IPS-NIHi7 (cell line): ENCODE data around the gene IFT122.
"Not testable (repeated sequence)": the region's sequence is repeated elsewhere in the genome, so short reads cannot be mapped to it uniquely, and the experiment has no call there.

Experiments used
- DNase-seq: peaks from one replicate; pipeline ENCODE4 v3.0.0; 2012; ENCODE audit warnings: mixed read lengths; ENCODE audit errors: extremely low spot score

IFT122 gene, protein sequence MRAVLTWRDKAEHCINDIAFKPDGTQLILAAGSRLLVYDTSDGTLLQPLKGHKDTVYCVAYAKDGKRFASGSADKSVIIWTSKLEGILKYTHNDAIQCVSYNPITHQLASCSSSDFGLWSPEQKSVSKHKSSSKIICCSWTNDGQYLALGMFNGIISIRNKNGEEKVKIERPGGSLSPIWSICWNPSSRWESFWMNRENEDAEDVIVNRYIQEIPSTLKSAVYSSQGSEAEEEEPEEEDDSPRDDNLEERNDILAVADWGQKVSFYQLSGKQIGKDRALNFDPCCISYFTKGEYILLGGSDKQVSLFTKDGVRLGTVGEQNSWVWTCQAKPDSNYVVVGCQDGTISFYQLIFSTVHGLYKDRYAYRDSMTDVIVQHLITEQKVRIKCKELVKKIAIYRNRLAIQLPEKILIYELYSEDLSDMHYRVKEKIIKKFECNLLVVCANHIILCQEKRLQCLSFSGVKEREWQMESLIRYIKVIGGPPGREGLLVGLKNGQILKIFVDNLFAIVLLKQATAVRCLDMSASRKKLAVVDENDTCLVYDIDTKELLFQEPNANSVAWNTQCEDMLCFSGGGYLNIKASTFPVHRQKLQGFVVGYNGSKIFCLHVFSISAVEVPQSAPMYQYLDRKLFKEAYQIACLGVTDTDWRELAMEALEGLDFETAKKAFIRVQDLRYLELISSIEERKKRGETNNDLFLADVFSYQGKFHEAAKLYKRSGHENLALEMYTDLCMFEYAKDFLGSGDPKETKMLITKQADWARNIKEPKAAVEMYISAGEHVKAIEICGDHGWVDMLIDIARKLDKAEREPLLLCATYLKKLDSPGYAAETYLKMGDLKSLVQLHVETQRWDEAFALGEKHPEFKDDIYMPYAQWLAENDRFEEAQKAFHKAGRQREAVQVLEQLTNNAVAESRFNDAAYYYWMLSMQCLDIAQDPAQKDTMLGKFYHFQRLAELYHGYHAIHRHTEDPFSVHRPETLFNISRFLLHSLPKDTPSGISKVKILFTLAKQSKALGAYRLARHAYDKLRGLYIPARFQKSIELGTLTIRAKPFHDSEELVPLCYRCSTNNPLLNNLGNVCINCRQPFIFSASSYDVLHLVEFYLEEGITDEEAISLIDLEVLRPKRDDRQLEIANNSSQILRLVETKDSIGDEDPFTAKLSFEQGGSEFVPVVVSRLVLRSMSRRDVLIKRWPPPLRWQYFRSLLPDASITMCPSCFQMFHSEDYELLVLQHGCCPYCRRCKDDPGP

GRCh38 chr3:129439817-129440617 is at the start of gene IFT122, which contains the start of gene MBD4:
IFT122 (plus strand) TSS chr3:129440224; CDS start chr3:129440331, 107 bp downstream.
MBD4 (minus strand) TSS chr3:129439948; CDS start chr3:129439833, 115 bp downstream.
- DNase-seq: peak; percentile 99

GRCh38 chr3:129391583-129391982 is 48.4 kb upstream of the IFT122 start:
- DNase-seq: not testable (repeated sequence)

DNA sequence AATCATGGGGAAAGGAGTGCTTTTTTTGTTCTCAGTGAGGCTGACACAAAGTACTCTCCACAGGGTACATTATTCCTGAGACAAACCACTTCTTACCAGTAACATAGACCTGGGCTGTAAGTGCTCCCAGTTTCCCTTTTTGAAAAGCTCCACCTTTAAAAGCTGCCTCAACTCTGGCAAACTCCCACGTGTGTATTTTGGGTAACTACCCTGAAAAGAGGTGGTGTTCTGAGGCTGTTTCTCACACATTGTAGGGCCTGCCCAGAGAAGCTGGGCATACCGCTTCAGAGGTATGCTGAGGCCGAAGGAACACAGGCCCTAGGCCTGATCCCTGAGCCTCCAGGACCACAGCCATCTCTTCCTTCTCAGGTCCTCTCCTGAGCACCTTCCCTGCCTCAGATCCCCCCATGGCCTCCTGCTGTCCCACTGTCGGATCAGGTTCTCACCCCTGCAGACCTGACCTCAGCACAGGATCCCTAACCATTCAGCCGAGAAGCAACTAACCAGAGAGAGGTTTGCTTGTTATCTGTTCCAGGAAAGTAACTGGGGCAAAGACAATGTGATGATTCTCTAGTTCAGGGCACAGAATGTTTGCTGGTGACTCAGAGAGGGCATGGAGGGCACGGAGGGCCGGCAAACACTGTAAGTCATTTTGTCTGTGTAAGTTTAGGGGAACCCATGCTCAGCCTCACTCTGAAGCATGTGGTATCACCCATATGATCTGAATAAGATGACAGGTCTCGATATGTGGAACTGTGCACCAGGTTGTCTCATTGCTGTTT is 47.7 kb upstream of the IFT122 start:
- DNase-seq: not testable (repeated sequence)

GRCh38 chr3:129393271-129393670 is 46.8 kb upstream of the IFT122 start:
- no peak for DNase-seq

DNA sequence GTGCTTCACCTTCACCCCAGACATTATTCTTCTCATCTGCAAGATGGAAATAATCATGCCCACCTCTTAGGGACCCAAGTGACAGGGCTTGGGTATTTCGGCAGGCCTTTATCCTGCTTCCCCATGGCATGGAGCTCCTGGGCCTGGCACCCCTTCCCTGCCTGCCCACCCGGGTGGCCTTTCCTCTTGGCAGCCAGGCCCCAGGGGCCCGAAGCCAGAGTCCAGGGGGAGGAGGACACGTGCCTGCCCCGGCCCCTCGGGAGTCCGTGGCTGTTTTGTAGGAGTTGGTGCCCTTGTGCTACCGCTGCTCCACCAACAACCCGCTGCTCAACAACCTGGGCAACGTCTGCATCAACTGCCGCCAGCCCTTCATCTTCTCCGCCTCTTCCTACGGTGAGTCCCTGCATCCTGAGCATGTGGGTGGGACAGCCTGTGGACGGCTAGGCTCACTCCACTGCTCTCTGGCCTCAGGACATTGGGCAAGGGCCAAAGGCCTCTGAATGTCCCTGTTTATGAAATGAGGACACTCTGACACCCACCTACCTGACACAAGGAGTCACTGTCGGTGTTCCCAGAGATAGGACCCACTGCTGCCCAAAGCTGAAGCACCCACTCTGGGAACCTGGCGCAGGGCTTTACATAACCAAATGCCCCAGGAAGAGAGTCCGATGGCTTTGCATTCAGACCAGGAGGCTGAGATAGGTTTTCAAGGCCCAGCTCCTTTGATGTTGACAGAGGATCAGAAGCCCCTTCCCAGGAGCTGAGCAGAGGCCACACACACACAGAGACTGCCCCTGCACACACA is 46.1 kb upstream of the IFT122 start:
- not testable (repeated sequence) for DNase-seq

- DNase-seq: no peak
Measured at GRCh38 chr3:129398803-129399144, 41.2 kb upstream of the IFT122 start.

GRCh38 chr3:129399145-129399894 is 40.7 kb upstream of the IFT122 start:
- DNase-seq: peak; percentile 87

GRCh38 chr3:129399895-129400357 is 40.1 kb upstream of the IFT122 start:
- no peak for DNase-seq

- DNase-seq: no peak
Measured at GRCh38 chr3:129402210-129402609, 37.8 kb upstream of the IFT122 start.

DNA sequence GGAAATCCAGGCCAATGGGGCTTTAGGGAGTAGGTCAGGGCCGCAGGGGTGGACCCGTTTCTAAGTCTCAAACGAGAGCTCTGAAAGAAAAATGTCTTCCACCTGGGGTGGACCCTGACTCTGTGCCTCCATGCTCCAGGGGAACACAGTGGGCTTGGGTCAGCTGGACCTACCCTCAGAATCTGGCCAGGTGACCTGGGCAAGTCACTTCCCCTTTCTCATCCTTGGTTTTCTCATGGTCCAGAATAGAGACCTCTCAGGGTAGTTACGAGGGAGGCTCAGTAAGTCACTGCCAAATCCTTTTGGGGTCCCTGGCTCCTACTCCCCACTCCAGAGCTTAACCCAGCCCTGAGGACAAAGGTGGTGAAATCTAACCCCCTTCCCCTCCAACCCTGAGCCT is 37.4 kb upstream of the IFT122 start:
- DNase-seq: no peak

- DNase-seq: no peak
Measured at GRCh38 chr3:129403450-129403849, 36.6 kb upstream of the IFT122 start.

GRCh38 chr3:129404130-129404529 is 35.9 kb upstream of the IFT122 start:
- no peak for DNase-seq

DNA sequence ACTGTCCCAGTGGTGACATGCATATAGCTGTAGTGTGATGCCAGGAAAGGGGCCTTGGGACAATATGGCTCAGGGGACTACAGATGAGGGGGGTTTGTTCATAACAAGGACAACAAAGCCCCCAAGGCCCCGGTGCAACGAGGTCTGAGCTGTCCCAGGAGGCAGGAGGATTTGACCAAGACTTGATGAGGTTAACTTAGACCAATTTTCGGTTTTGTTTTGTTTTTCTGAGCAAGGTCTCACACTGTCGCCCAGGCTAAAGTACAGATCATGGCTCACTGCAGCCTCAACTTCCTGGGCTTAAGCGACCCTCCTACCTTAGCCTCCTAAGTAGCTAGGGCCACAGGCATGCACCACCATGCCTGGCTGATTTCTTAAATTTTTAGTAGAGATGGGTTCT is 35.4 kb upstream of the IFT122 start:
- DNase-seq: no peak

- no peak for DNase-seq
Measured at GRCh38 chr3:129409541-129409940, 30.5 kb upstream of the IFT122 start.

DNA sequence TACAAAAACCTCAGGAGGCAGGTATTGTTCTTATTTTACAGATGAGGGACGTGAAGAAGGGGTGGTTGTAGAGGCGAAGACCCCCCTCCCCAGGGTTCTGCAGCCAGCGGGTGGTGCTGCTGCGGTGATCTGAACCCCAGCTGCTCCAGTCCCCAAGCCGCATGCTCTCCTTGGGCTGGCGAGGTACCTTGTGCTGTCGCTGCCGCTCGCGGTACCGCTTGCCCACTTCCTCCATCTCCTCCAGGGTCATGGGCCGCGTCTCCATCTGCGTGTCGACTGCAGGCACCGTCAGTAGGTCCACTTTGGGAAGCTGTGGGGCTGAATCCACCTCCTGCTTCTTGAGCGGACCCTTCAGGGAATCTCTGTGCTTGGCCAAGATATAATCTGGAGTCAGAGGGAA is 29.1 kb upstream of the IFT122 start:
- DNase-seq: no peak

- DNase-seq: no peak
Measured at GRCh38 chr3:129412542-129413198, 27.4 kb upstream of the IFT122 start.

- not testable (repeated sequence) for DNase-seq
Measured at GRCh38 chr3:129413238-129413637, 26.8 kb upstream of the IFT122 start.
